IPS-15b (cell line): ENCODE measurements around the gene SEC14L6.

Experiments used
- H3K27me3 ChIP-seq: one replicate; pipeline ENCODE4 v1.6.1; 2013; ENCODE audit warnings: low read length; ENCODE audit not compliant: control insufficient read depth, insufficient read depth
- H3K36me3 ChIP-seq: one replicate; pipeline ENCODE4 v1.6.1; 2013; ENCODE audit warnings: low read length; ENCODE audit not compliant: control insufficient read depth, insufficient read depth
- H3K4me1 ChIP-seq: one replicate; pipeline ENCODE4 v1.6.1; 2013; ENCODE audit warnings: mild to moderate bottlenecking, low read length; ENCODE audit not compliant: control insufficient read depth, insufficient read depth
- H3K4me3 ChIP-seq: one replicate; pipeline ENCODE4 v1.5.1; 2013; ENCODE audit warnings: low read depth, low read length
- H3K9ac ChIP-seq: one replicate; pipeline ENCODE4 v1.6.1; 2013; ENCODE audit warnings: low read depth, mild to moderate bottlenecking, low read length
- H3K9me3 ChIP-seq: one replicate; pipeline ENCODE4 v1.6.1; 2013; ENCODE audit warnings: mild to moderate bottlenecking, low read length; ENCODE audit not compliant: control insufficient read depth, insufficient read depth

Gene SEC14L6

GRCh38 chr22:30502911-30503310, 43.6 kb downstream of the SEC14L6 start:
- H3K4me1 ChIP-seq = no peaks in the 10 kb centered on the region
- no peaks in the 10 kb centered on the region for H3K27me3 ChIP-seq
- H3K9ac ChIP-seq = no peak overlapping the region
- H3K9me3 ChIP-seq = no peaks in the 10 kb centered on the region
- H3K4me3 ChIP-seq = no peak overlapping the region
- no peaks in the 10 kb centered on the region for H3K36me3 ChIP-seq

- Histone ChIP-seq H3K4me1 (no peaks in the 10 kb centered on the region), H3K36me3 (no peaks in the 10 kb centered on the region), H3K4me3 (no peak overlapping the region), H3K9me3 (no peaks in the 10 kb centered on the region), H3K9ac (no peak overlapping the region), H3K27me3 (no peaks in the 10 kb centered on the region)
Measured at GRCh38 chr22:30502153-30502552, 44.4 kb downstream of the SEC14L6 start.

GRCh38 chr22:30500628-30501027, 45.9 kb downstream of the SEC14L6 start:
- no peak overlapping the region for H3K9ac ChIP-seq
- no peaks in the 10 kb centered on the region for H3K4me1 ChIP-seq
- H3K27me3 ChIP-seq = no peaks in the 10 kb centered on the region
- H3K36me3 ChIP-seq = no peaks in the 10 kb centered on the region
- H3K4me3 ChIP-seq = no peak overlapping the region
- no peaks in the 10 kb centered on the region for H3K9me3 ChIP-seq

GRCh38 chr22:30497466-30498150, 48.9 kb downstream of the SEC14L6 start:
- Histone ChIP-seq H3K27me3 (no peaks in the 10 kb centered on the region), H3K4me3 (no peak overlapping the region), H3K36me3 (no peaks in the 10 kb centered on the region), H3K9ac (no peak overlapping the region), H3K9me3 (no peaks in the 10 kb centered on the region), H3K4me1 (no peaks in the 10 kb centered on the region)

GRCh38 chr22:30495041-30495784, 51.3 kb downstream of the SEC14L6 start:
- H3K36me3 ChIP-seq = no peaks in the 10 kb centered on the region
- H3K4me3 ChIP-seq = no peak overlapping the region
- no peak overlapping the region for H3K9ac ChIP-seq
- no peaks in the 10 kb centered on the region for H3K27me3 ChIP-seq
- H3K9me3 ChIP-seq = no peaks in the 10 kb centered on the region
- no peaks in the 10 kb centered on the region for H3K4me1 ChIP-seq

- H3K36me3 ChIP-seq = no peaks in the 10 kb centered on the region
- H3K27me3 ChIP-seq = no peaks in the 10 kb centered on the region
- H3K9me3 ChIP-seq = no peaks in the 10 kb centered on the region
- no peak overlapping the region for H3K4me3 ChIP-seq
- no peaks in the 10 kb centered on the region for H3K4me1 ChIP-seq
- H3K9ac ChIP-seq = no peak overlapping the region
Measured at GRCh38 chr22:30492144-30492543, 54.4 kb downstream of the SEC14L6 start.

- no peaks in the 10 kb centered on the region for H3K9me3 ChIP-seq
- H3K4me3 ChIP-seq = no peak overlapping the region
- H3K4me1 ChIP-seq = no peaks in the 10 kb centered on the region
- H3K9ac ChIP-seq = no peak overlapping the region
- no peaks in the 10 kb centered on the region for H3K27me3 ChIP-seq
- no peaks in the 10 kb centered on the region for H3K36me3 ChIP-seq
Measured at GRCh38 chr22:30491381-30491780, 55.2 kb downstream of the SEC14L6 start.

GRCh38 chr22:30490399-30490798, 56.1 kb downstream of the SEC14L6 start:
- H3K36me3 ChIP-seq = no peaks in the 10 kb centered on the region
- no peaks in the 10 kb centered on the region for H3K27me3 ChIP-seq
- no peaks in the 10 kb centered on the region for H3K9me3 ChIP-seq
- no peaks in the 10 kb centered on the region for H3K4me1 ChIP-seq
- no peak overlapping the region for H3K9ac ChIP-seq
- H3K4me3 ChIP-seq = no peak overlapping the region

GRCh38 chr22:30488121-30488520, 58.4 kb downstream of the SEC14L6 start:
- no peak overlapping the region for H3K9ac ChIP-seq
- no peaks in the 10 kb centered on the region for H3K36me3 ChIP-seq
- H3K4me3 ChIP-seq = no peak overlapping the region
- no peaks in the 10 kb centered on the region for H3K4me1 ChIP-seq
- no peaks in the 10 kb centered on the region for H3K9me3 ChIP-seq
- no peaks in the 10 kb centered on the region for H3K27me3 ChIP-seq

GRCh38 chr22:30486661-30487115, 59.9 kb downstream of the SEC14L6 start:
- no peaks in the 10 kb centered on the region for H3K4me1 ChIP-seq
- no peaks in the 10 kb centered on the region for H3K36me3 ChIP-seq
- H3K9ac ChIP-seq = no peak overlapping the region
- no peak overlapping the region for H3K4me3 ChIP-seq
- H3K27me3 ChIP-seq = no peaks in the 10 kb centered on the region
- no peaks in the 10 kb centered on the region for H3K9me3 ChIP-seq

- Histone ChIP-seq H3K27me3 (no peaks in the 10 kb centered on the region), H3K4me3 (no peak overlapping the region), H3K4me1 (no peaks in the 10 kb centered on the region), H3K9me3 (no peaks in the 10 kb centered on the region), H3K36me3 (no peaks in the 10 kb centered on the region), H3K9ac (no peak overlapping the region)
Measured at GRCh38 chr22:30486118-30486517, 60.4 kb downstream of the SEC14L6 start.

GRCh38 chr22:30485362-30485988, 61.1 kb downstream of the SEC14L6 start:
- H3K36me3 ChIP-seq = no peaks in the 10 kb centered on the region
- H3K27me3 ChIP-seq = no peaks in the 10 kb centered on the region
- no peak overlapping the region for H3K4me3 ChIP-seq
- H3K9me3 ChIP-seq = no peaks in the 10 kb centered on the region
- H3K4me1 ChIP-seq = no peaks in the 10 kb centered on the region
- H3K9ac ChIP-seq = no peak overlapping the region
